ENCODE results near the gene RASA2. TPM values are rescaled to one million over a fixed set of nuclear protein-coding genes. Genes with fewer than 3 reads are reported as not detected.
"Not testable (repeated sequence)": the region's sequence is repeated elsewhere in the genome, so short reads cannot be mapped to it uniquely, and the experiment has no call there.

RASA2 gene
- total RNA-seq, 4 donors from 2014 or later, result 22.3 to 43.7 (median 33.6) TPM

GRCh38 chr3:141489203-141489602, 2.4 kb downstream of the RASA2 start:
- H3K27ac ChIP-seq, result peak overlapping the region in 1 of 4 donors; percentile 1
- no peaks in the 10 kb centered on the region for H3K9me3 ChIP-seq
- H3K36me3 ChIP-seq, result no peaks in the 10 kb centered on the region
- no peaks in the 10 kb centered on the region for H3K27me3 ChIP-seq
- TF ChIP-seq POLR2A (IDR thresholded peaks at IDR 0.05) (no peak), CTCF (IDR thresholded peaks at IDR 0.05) (no peak)
- H3K4me1 ChIP-seq, result peaks cover 0 to 26% (median 6%) of the 10 kb centered on the region in 4 donors
- H3K4me3 ChIP-seq, result no peak overlapping the region
- no peak for DNase-seq

GRCh38 chr3:141491081-141491480, 4.3 kb downstream of the RASA2 start:
- no peaks in the 10 kb centered on the region for H3K27me3 ChIP-seq
- no peak overlapping the region for H3K4me3 ChIP-seq
- DNase-seq, result no peak
- H3K9me3 ChIP-seq, result no peaks in the 10 kb centered on the region
- no peaks in the 10 kb centered on the region for H3K36me3 ChIP-seq
- no peak overlapping the region for H3K27ac ChIP-seq
- TF ChIP-seq POLR2A (IDR thresholded peaks at IDR 0.05) (no peak), CTCF (IDR thresholded peaks at IDR 0.05) (no peak)
- H3K4me1 ChIP-seq, result peaks cover 0 to 18% (median 6%) of the 10 kb centered on the region in 4 donors

- no peaks in the 10 kb centered on the region for H3K27me3 ChIP-seq
- peaks cover 0 to 14% (median 6%) of the 10 kb centered on the region in 4 donors for H3K4me1 ChIP-seq
- DNase-seq, result no peak
- no peak overlapping the region for H3K27ac ChIP-seq
- no peaks in the 10 kb centered on the region for H3K9me3 ChIP-seq
- H3K4me3 ChIP-seq, result no peak overlapping the region
- no peak for TF ChIP-seq POLR2A (IDR thresholded peaks at IDR 0.05)
- TF ChIP-seq CTCF (IDR thresholded peaks at IDR 0.05), result no peak
- no peaks in the 10 kb centered on the region for H3K36me3 ChIP-seq
Measured at GRCh38 chr3:141491929-141492328, 5.1 kb downstream of the RASA2 start.

- no peaks in the 10 kb centered on the region for H3K9me3 ChIP-seq
- no peaks in the 10 kb centered on the region for H3K27me3 ChIP-seq
- H3K4me1 ChIP-seq, result peaks cover 0 to 12% (median 4%) of the 10 kb centered on the region in 4 donors
- no peak overlapping the region for H3K4me3 ChIP-seq
- H3K36me3 ChIP-seq, result no peaks in the 10 kb centered on the region
- TF ChIP-seq CTCF (IDR thresholded peaks at IDR 0.05), result no peak
- TF ChIP-seq POLR2A (IDR thresholded peaks at IDR 0.05), result no peak
- no peak for DNase-seq
- no peak overlapping the region for H3K27ac ChIP-seq
Measured at GRCh38 chr3:141493184-141493583, 6.4 kb downstream of the RASA2 start.

GRCh38 chr3:141497589-141497988, 10.8 kb downstream of the RASA2 start:
- not testable (repeated sequence) for H3K27me3 ChIP-seq, H3K27ac ChIP-seq, DNase-seq, H3K4me1 ChIP-seq, H3K4me3 ChIP-seq, H3K9me3 ChIP-seq, H3K36me3 ChIP-seq

- no peak overlapping the region for H3K4me3 ChIP-seq
- DNase-seq, result peak in 2 of 3 donors; percentile 86 to 93
- peak overlapping the region; percentile 26 to 70 (median 48) for H3K27ac ChIP-seq
- no peaks in the 10 kb centered on the region for H3K9me3 ChIP-seq
- no peaks in the 10 kb centered on the region for H3K36me3 ChIP-seq
- TF ChIP-seq POLR2A (IDR thresholded peaks at IDR 0.05), result no peak
- no peaks in the 10 kb centered on the region for H3K27me3 ChIP-seq
- H3K4me1 ChIP-seq, result peaks cover 0 to 9% (median 0%) of the 10 kb centered on the region in 4 donors
Measured at GRCh38 chr3:141498598-141499223, 11.9 kb downstream of the RASA2 start.

GRCh38 chr3:141499284-141499683, 12.5 kb downstream of the RASA2 start:
- no peak for TF ChIP-seq CTCF (IDR thresholded peaks at IDR 0.05)
- no peak for TF ChIP-seq POLR2A (IDR thresholded peaks at IDR 0.05)
- no peak for DNase-seq
- no peaks in the 10 kb centered on the region for H3K9me3 ChIP-seq
- H3K36me3 ChIP-seq, result no peaks in the 10 kb centered on the region
- H3K27me3 ChIP-seq, result no peaks in the 10 kb centered on the region
- peaks cover 0 to 9% (median 0%) of the 10 kb centered on the region in 4 donors for H3K4me1 ChIP-seq
- peak overlapping the region; percentile 26 to 70 (median 48) for H3K27ac ChIP-seq
- H3K4me3 ChIP-seq, result no peak overlapping the region
